K562 (cell line): ENCODE results near the gene GPRIN1. TPM values are rescaled to one million over a fixed set of nuclear protein-coding genes. Genes with fewer than 3 reads are reported as not detected.

Source experiments
- CBX3 ChIP-seq, 2 experiments: IDR thresholded peaks; 1 replicate in 1 of 2; 2 replicates in 1 of 2; pipeline ENCODE4 v1.6.1; 2012; ENCODE audit warnings: inconsistent platforms in 2 of 2, low read length in 2 of 2, borderline replicate concordance in 1 of 2, control low read depth in 1 of 2
- CREM ChIP-seq: IDR thresholded peaks from 2 replicates; pipeline ENCODE4 v1.6.1; 2014; ENCODE audit warnings: antibody characterized with exemption, low read depth
- MTF1 ChIP-seq: fragments of 250-450 bp; sonication (Bioruptor Pico); IDR thresholded peaks from 2 replicates; pipeline ENCODE4 v1.9.0; 2021; ENCODE audit warnings: moderate library complexity, mild to moderate bottlenecking, inconsistent platforms, borderline replicate concordance
- NFATC3 ChIP-seq: fragments of 450-650 bp; IDR thresholded peaks from 2 replicates; pipeline ENCODE4 v1.6.1; 2017; ENCODE audit warnings: mild to moderate bottlenecking
- PML ChIP-seq: IDR thresholded peaks from 2 replicates; pipeline ENCODE4 v1.6.1; 2012; ENCODE audit warnings: low read length, inconsistent platforms
- SAFB2 ChIP-seq: fragments of 200-400 bp; formaldehyde crosslinking; IDR thresholded peaks from 2 replicates; pipeline ENCODE4 v1.6.1; 2018; ENCODE audit warnings: borderline replicate concordance, low read length, low read depth, moderate library complexity; ENCODE audit not compliant: severe bottlenecking
- SIRT6 ChIP-seq: IDR thresholded peaks from one replicate; pipeline ENCODE4 v1.6.1; 2012; ENCODE audit warnings: low read depth, mild to moderate bottlenecking, control low read depth, inconsistent platforms, low read length, moderate library complexity
- TAF7 ChIP-seq: fragments of 450-650 bp; IDR thresholded peaks from 2 replicates; pipeline ENCODE4 v1.6.1; 2016; ENCODE audit warnings: missing genetic modification characterization, missing compliant biosample characterization
- XRCC4 ChIP-seq: IDR thresholded peaks from one replicate; pipeline ENCODE4 v1.6.1; 2011; ENCODE audit not compliant: insufficient read depth, insufficient read length; ENCODE audit errors: extremely low read depth
- YY1 ChIP-seq, 3 experiments: IDR thresholded peaks; 2 replicates each; pipeline ENCODE4 v1.6.1; 2011; ENCODE audit warnings: low read length in 2 of 3, mild to moderate bottlenecking in 2 of 3, moderate library complexity in 2 of 3, borderline replicate concordance in 1 of 3, control low read depth in 1 of 3, low read depth in 1 of 3; ENCODE audit not compliant: insufficient read depth in 3 of 3, insufficient replicate concordance in 2 of 3, control insufficient read depth in 1 of 3, insufficient read length in 1 of 3; ENCODE audit errors: extremely low read depth in 1 of 3
- ZNF282 ChIP-seq: sonication (generic); formaldehyde crosslinking; IDR thresholded peaks from 2 replicates; pipeline ENCODE4 v1.8.1; 2023; ENCODE audit warnings: missing genetic modification reagents
- polyA plus RNA-seq, 8 experiments: library from polyadenylated mRNA; depleted of rRNA in 4 of 8; stranded (reverse) in 5 of 8; unstranded in 3 of 8; fragments of >200 nt; fragmentation: Nextera tagmentation in 2 of 8; fragmentation: Illumina TruSeq in 1 of 8; extraction: Ambion mirVana in 2 of 8; extraction: Trizol in 1 of 8; gene quantifications; 2 replicates each; pipeline versions ENCODE4 v1.2.1 to v1.2.3, GENCODE V29; 2011 to 2014; ENCODE audit warnings: inconsistent platforms in 1 of 8, missing spikeins in 1 of 8
- total RNA-seq, 7 experiments: library from RNA; depleted of rRNA in 6 of 7; stranded (reverse); fragments of >200 nt in 6 of 7; fragmentation: Illumina TruSeq in 2 of 7; extraction: Trizol in 2 of 7; gene quantifications; 2 replicates each; pipeline versions ENCODE4 v1.2.1 to v1.2.3, GENCODE V29; 2011 to 2021; ENCODE audit warnings: low replicate concordance in 1 of 7
- TF ChIP-seq, protein P1 (sequence below): fragments of 250-450 bp; sonication (Bioruptor Pico); IDR thresholded peaks from 2 replicates; pipeline ENCODE4 v1.4.0; 2020; ENCODE audit warnings: mild to moderate bottlenecking, moderate library complexity, borderline replicate concordance
- TF ChIP-seq, protein P2 (sequence below): fragments of 250-450 bp; sonication (Bioruptor Pico); IDR thresholded peaks from 2 replicates; pipeline ENCODE4 v1.8.0; 2022; ENCODE audit warnings: inconsistent platforms
- TF ChIP-seq, protein P3 (sequence below), 2 experiments: IDR thresholded peaks; 2 replicates each; pipeline ENCODE4 v1.6.1; 2012; ENCODE audit warnings: improper control_type of control experiment in 2 of 2, low read depth in 2 of 2, low read length in 2 of 2, borderline replicate concordance in 1 of 2
- TF ChIP-seq, protein P4 (sequence below), 3 experiments: fragments of 200-800 bp in 1 of 3; sonication (Bioruptor generic) in 1 of 3; sonication (generic) in 1 of 3; formaldehyde crosslinking in 1 of 3; IDR thresholded peaks; 2 replicates each; pipeline versions ENCODE4 v1.6.1 to v1.8.0; 2016 to 2022; ENCODE audit warnings: mild to moderate bottlenecking in 2 of 3, missing compliant biosample characterization in 2 of 3, missing genetic modification characterization in 2 of 3, missing genetic modification reagents in 1 of 3
- TF ChIP-seq, protein P5 (sequence below): fragments of 200-800 bp; sonication (Bioruptor generic); IDR thresholded peaks from 2 replicates; pipeline ENCODE4 v1.6.1; 2017; ENCODE audit warnings: missing genetic modification characterization, missing compliant biosample characterization

The GPRIN1 gene
- total and polyA plus RNA-seq, 9 of the 15 experiments (the other 6 are each of a cell fraction or from before 2014, with no cell fraction given) = 0.15 to 11.6 (median 4.4) TPM

DNA sequence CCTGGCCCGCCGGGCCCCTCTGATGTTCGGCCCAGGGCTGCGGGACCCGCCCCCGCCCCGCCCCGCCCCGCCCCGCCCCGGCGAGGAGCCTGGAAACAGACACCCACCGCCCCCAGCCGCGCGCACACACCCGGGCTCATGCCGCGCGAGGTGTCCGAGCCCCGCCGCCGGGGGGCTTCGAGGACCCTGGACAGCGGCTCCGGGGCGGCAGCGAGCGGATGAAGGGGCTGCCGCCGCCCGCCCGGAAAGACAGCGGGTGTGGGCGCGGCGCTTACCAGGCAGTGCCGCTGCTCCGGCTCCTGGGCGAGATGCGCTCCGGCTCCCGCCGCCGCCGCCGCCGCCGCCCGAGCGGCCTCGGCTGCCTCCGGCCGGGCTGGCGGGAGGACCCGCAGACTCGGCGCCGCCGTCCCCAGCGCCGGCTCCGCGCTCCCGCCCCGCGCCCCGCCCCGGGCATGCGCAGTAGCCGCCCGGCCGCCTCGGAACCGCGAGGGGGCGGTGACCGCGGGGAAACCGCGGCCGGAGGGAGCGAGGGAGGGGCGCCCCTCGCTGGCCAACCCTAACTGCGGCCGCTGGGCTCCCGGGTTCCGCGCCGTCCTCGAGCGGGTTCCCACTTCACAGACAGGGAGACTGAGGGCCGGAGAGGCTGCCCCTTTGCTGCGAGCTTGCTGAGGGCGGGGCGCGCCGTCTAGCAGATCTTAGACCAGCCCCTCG is at the start of gene GPRIN1 (continued):
- TF ChIP-seq, protein P1, sequence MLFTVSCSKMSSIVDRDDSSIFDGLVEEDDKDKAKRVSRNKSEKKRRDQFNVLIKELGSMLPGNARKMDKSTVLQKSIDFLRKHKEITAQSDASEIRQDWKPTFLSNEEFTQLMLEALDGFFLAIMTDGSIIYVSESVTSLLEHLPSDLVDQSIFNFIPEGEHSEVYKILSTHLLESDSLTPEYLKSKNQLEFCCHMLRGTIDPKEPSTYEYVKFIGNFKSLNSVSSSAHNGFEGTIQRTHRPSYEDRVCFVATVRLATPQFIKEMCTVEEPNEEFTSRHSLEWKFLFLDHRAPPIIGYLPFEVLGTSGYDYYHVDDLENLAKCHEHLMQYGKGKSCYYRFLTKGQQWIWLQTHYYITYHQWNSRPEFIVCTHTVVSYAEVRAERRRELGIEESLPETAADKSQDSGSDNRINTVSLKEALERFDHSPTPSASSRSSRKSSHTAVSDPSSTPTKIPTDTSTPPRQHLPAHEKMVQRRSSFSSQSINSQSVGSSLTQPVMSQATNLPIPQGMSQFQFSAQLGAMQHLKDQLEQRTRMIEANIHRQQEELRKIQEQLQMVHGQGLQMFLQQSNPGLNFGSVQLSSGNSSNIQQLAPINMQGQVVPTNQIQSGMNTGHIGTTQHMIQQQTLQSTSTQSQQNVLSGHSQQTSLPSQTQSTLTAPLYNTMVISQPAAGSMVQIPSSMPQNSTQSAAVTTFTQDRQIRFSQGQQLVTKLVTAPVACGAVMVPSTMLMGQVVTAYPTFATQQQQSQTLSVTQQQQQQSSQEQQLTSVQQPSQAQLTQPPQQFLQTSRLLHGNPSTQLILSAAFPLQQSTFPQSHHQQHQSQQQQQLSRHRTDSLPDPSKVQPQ = no peak
- TF ChIP-seq XRCC4 (no peak), ZNF282 (CRISPR knock-in tag) (no peak), CBX3 (IDR thresholded peaks at IDR 0.05; ENCODE audit: borderline replicate concordance in 1 of 2, low read length in 2 of 2) (no peak), SAFB2 (no peak), CREM (0 out of 2 replicates have a peak, but pooled peaks have one; percentile 10), TAF7 (no peak), PML (no peak), NFATC3 (no peak), MTF1 (CRISPR knock-in tag) (no peak), SIRT6 (no peak), YY1 (IDR thresholded peaks at IDR 0.05; ENCODE audit: borderline replicate concordance in 1 of 3, control insufficient read depth in 1 of 3, extremely low read depth in 1 of 3, insufficient read depth in 3 of 3, insufficient read length in 1 of 3, insufficient replicate concordance in 2 of 3, low read depth in 1 of 3, low read length in 2 of 3) (peak in 1 of 3 experiments; percentile 12)
- TF ChIP-seq, protein P2, sequence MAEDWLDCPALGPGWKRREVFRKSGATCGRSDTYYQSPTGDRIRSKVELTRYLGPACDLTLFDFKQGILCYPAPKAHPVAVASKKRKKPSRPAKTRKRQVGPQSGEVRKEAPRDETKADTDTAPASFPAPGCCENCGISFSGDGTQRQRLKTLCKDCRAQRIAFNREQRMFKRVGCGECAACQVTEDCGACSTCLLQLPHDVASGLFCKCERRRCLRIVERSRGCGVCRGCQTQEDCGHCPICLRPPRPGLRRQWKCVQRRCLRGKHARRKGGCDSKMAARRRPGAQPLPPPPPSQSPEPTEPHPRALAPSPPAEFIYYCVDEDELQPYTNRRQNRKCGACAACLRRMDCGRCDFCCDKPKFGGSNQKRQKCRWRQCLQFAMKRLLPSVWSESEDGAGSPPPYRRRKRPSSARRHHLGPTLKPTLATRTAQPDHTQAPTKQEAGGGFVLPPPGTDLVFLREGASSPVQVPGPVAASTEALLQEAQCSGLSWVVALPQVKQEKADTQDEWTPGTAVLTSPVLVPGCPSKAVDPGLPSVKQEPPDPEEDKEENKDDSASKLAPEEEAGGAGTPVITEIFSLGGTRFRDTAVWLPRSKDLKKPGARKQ (CRISPR knock-in tag) = no peak
- TF ChIP-seq, protein P3, sequence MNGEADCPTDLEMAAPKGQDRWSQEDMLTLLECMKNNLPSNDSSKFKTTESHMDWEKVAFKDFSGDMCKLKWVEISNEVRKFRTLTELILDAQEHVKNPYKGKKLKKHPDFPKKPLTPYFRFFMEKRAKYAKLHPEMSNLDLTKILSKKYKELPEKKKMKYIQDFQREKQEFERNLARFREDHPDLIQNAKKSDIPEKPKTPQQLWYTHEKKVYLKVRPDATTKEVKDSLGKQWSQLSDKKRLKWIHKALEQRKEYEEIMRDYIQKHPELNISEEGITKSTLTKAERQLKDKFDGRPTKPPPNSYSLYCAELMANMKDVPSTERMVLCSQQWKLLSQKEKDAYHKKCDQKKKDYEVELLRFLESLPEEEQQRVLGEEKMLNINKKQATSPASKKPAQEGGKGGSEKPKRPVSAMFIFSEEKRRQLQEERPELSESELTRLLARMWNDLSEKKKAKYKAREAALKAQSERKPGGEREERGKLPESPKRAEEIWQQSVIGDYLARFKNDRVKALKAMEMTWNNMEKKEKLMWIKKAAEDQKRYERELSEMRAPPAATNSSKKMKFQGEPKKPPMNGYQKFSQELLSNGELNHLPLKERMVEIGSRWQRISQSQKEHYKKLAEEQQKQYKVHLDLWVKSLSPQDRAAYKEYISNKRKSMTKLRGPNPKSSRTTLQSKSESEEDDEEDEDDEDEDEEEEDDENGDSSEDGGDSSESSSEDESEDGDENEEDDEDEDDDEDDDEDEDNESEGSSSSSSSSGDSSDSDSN (IDR thresholded peaks at IDR 0.05; ENCODE audit: borderline replicate concordance in 1 of 2, low read depth in 2 of 2, low read length in 2 of 2) = no peak
- TF ChIP-seq, protein P4, sequence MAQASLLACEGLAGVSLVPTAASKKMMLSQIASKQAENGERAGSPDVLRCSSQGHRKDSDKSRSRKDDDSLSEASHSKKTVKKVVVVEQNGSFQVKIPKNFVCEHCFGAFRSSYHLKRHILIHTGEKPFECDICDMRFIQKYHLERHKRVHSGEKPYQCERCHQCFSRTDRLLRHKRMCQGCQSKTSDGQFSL (CRISPR knock-in tag; IDR thresholded peaks at IDR 0.05) = peak; percentile 72
- TF ChIP-seq, protein P4 (tag; IDR thresholded peaks at IDR 0.05) = no peak
- TF ChIP-seq, protein P5, sequence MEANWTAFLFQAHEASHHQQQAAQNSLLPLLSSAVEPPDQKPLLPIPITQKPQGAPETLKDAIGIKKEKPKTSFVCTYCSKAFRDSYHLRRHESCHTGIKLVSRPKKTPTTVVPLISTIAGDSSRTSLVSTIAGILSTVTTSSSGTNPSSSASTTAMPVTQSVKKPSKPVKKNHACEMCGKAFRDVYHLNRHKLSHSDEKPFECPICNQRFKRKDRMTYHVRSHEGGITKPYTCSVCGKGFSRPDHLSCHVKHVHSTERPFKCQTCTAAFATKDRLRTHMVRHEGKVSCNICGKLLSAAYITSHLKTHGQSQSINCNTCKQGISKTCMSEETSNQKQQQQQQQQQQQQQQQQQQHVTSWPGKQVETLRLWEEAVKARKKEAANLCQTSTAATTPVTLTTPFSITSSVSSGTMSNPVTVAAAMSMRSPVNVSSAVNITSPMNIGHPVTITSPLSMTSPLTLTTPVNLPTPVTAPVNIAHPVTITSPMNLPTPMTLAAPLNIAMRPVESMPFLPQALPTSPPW = peak; percentile 78
